GM12875 (cell line): ENCODE measurements around the gene USP54.
"Not testable (repeated sequence)": the region's sequence is repeated elsewhere in the genome, so short reads cannot be mapped to it uniquely, and the experiment has no call there.

Source experiments
- H3K4me3 ChIP-seq: one replicate; pipeline ENCODE4 v1.5.1; 2011; ENCODE audit warnings: low read depth, low read length, control low read depth
- CTCF ChIP-seq: IDR thresholded peaks from 2 replicates; pipeline ENCODE4 v1.5.1; 2011; ENCODE audit warnings: low read depth, mild to moderate bottlenecking, control low read depth, inconsistent platforms, low read length, moderate library complexity, borderline replicate concordance; ENCODE audit not compliant: insufficient read depth

The USP54 gene

DNA sequence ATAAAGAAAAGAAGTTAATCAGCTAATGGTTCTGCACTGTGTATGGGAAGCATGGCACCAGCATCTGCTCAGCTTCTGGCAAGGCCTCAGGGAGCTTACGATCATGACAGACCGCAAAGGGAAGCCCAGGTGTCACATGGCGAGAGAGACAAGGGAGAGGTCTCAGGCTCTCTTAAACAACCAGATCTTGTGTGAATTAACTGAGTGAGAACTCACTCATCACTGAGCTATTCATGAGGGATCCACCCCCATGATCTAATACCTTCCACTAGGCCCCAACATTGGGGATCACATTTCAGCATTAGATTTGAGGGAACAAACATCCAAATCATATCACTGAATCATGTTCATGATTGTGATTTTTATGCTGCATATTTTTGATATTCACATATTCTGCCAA is 5.8 kb downstream of the USP54 start:
- H3K4me3 ChIP-seq, result no peak overlapping the region
- TF ChIP-seq CTCF, result no peak

DNA sequence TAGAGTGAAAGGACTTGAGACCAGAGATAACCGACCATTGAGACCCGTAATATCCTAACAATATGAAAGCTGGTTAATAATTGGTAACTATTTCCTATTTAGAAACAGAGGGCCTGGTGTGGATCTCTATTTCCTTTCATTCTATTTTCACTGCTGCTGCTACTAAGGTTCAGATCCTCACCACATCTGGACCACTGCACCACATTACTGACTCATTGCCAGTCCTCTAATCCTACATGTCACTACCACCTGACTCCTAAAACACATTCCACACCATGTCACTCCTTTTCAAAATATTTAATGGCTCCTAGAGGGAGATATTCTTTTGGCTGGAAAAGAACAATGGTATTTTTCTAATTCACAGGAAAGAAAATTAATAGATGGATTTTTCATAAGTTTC is 6.4 kb downstream of the USP54 start:
- no peak for TF ChIP-seq CTCF
- H3K4me3 ChIP-seq, result no peak overlapping the region

- no peak overlapping the region for H3K4me3 ChIP-seq
- TF ChIP-seq CTCF, result no peak
Observed at GRCh38 chr10:73581918-73582317, 9.2 kb downstream of the USP54 start.

GRCh38 chr10:73578927-73579326 is 12.2 kb downstream of the USP54 start:
- H3K4me3 ChIP-seq, result not testable (repeated sequence)

DNA sequence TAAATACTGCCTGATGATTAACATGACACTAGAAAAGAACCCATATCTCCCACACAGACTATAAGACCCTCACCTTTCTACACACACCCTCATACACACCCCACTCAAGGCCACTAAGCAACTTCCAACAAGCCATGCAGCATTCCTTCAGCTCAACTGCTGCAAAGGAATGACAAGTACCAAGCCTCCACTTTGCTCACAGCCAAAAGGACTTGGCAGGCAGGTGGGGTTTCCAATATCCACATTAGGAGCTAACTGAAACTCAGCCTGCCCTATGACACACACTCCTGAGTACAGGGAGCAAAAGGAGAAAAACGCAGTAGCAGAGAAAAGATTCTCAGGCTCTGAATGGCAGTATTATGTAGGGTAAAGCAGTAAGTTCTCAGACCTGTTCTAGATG is 13.4 kb downstream of the USP54 start:
- TF ChIP-seq CTCF, result no peak
- H3K4me3 ChIP-seq, result no peak overlapping the region

GRCh38 chr10:73576890-73577591 is 14.1 kb downstream of the USP54 start:
- no peak overlapping the region for H3K4me3 ChIP-seq
- TF ChIP-seq CTCF, result no peak

GRCh38 chr10:73576178-73576889 is 14.8 kb downstream of the USP54 start:
- H3K4me3 ChIP-seq, result no peak overlapping the region
- TF ChIP-seq CTCF, result no peak

GRCh38 chr10:73567025-73567424 is 24.1 kb downstream of the USP54 start:
- not testable (repeated sequence) for H3K4me3 ChIP-seq
